ENCODE data around the gene NTSR1. TPM values are rescaled to one million over a fixed set of nuclear protein-coding genes. Genes with fewer than 3 reads are reported as not detected.

NTSR1 gene
- total and polyA plus RNA-seq, 2 of the 13 experiments (the other 11 are each of a cell fraction or from before 2014, with no cell fraction given), result 0.09 to 0.12 TPM

- TF ChIP-seq SOX6 (IDR thresholded peaks at IDR 0.05), result no peak
- no peak for TF ChIP-seq SOX6 (CRISPR knock-in tag; IDR thresholded peaks at IDR 0.05)
- no peak for TF ChIP-seq JUND (CRISPR knock-in tag; IDR thresholded peaks at IDR 0.05)
- peak; percentile 59; the same call in 1 of the 2 replicates for TF ChIP-seq ZNF331 (CRISPR knock-in tag; IDR thresholded peaks at IDR 0.05)
- TF ChIP-seq ZNF251 (CRISPR knock-in tag; IDR thresholded peaks at IDR 0.05), result no peak
- TF ChIP-seq POGK (CRISPR knock-in tag; conservative IDR thresholded peaks at IDR 0.05), result no peak
- TF ChIP-seq PITX1 (CRISPR knock-in tag; IDR thresholded peaks at IDR 0.05), result peak; percentile 63; the same call in 1 of the 2 replicates
- 0 out of 2 replicates have a peak, but pooled peaks have one; percentile 66 for TF ChIP-seq ZNF713 (CRISPR knock-in tag; IDR thresholded peaks at IDR 0.05)
- no peak for TF ChIP-seq STAT5B (CRISPR knock-in tag; IDR thresholded peaks at IDR 0.05)
- TF ChIP-seq TRIM24 (CRISPR knock-in tag; IDR thresholded peaks at IDR 0.05), result no peak
- TF ChIP-seq PRDM10 (CRISPR knock-in tag; IDR thresholded peaks at IDR 0.05; ENCODE audit: low read depth), result peak; percentile 50; the same call in 1 of the 2 replicates
- TF ChIP-seq ZNF205 (CRISPR knock-in tag; IDR thresholded peaks at IDR 0.05), result 0 out of 2 replicates have a peak, but pooled peaks have one; percentile 16
- TF ChIP-seq ARID3A (IDR thresholded peaks at IDR 0.05; ENCODE audit: low read depth, low read length), result peak; percentile 34; the same call in 1 of the 2 replicates
- TF ChIP-seq SIN3B (IDR thresholded peaks at IDR 0.05; ENCODE audit: low read length), result no peak
- TF ChIP-seq ZNF605 (CRISPR knock-in tag; IDR thresholded peaks at IDR 0.05), result 0 out of 2 replicates have a peak, but pooled peaks have one; percentile 45
- TF ChIP-seq ZNF710 (CRISPR knock-in tag; IDR thresholded peaks at IDR 0.05; ENCODE audit: borderline replicate concordance), result peak; percentile 56; the same call in 1 of the 2 replicates
- TF ChIP-seq DDIT3 (CRISPR knock-in tag; IDR thresholded peaks at IDR 0.05), result no peak
- TF ChIP-seq ZNF772 (CRISPR knock-in tag; IDR thresholded peaks at IDR 0.05), result no peak
- TF ChIP-seq ZNF530 (CRISPR knock-in tag; IDR thresholded peaks at IDR 0.05; ENCODE audit: low read depth), result no peak
Observed at GRCh38 chr20:62668441-62669027, 40.1 kb upstream of the NTSR1 start (continued).
